Inflammatory macrophage treated with lipopolysaccharide for 1 hour (primary cell): Measurements from ENCODE around the gene RASA3.
"Not testable (repeated sequence)": the region's sequence is repeated elsewhere in the genome, so short reads cannot be mapped to it uniquely, and the experiment has no call there.

Experiments
- DNase-seq, 2 donors: peaks; one replicate each; pipeline ENCODE4 v3.0.0-alpha.2; 2020 to 2022

RASA3 gene

GRCh38 chr13:114078461-114079451, 53.7 kb downstream of the RASA3 start:
- DNase-seq, result no peak

GRCh38 chr13:114077933-114078325, 54.5 kb downstream of the RASA3 start:
- no peak for DNase-seq

- no peak for DNase-seq
Observed at GRCh38 chr13:114077099-114077932, 55.1 kb downstream of the RASA3 start.

GRCh38 chr13:114076329-114077090, 55.9 kb downstream of the RASA3 start:
- no peak for DNase-seq

- not testable (repeated sequence) for DNase-seq
Observed at GRCh38 chr13:114075811-114076210, 56.6 kb downstream of the RASA3 start.

GRCh38 chr13:114074671-114075315, 57.6 kb downstream of the RASA3 start:
- no peak for DNase-seq

- DNase-seq, result no peak
Observed at GRCh38 chr13:114073881-114074612, 58.4 kb downstream of the RASA3 start.

- no peak for DNase-seq
Observed at GRCh38 chr13:114072421-114072820, 60.0 kb downstream of the RASA3 start.

- DNase-seq, result no peak
Observed at GRCh38 chr13:114071991-114072390, 60.4 kb downstream of the RASA3 start.

- DNase-seq, result no peak
Observed at GRCh38 chr13:114071410-114071809, 61.0 kb downstream of the RASA3 start.

- DNase-seq, result no peak
Observed at GRCh38 chr13:114070098-114070799, 62.2 kb downstream of the RASA3 start.

GRCh38 chr13:114069376-114070097, 62.9 kb downstream of the RASA3 start:
- no peak for DNase-seq

GRCh38 chr13:114068656-114069318, 63.6 kb downstream of the RASA3 start:
- DNase-seq, result peak; percentile 38 to 39

GRCh38 chr13:114067886-114068651, 64.4 kb downstream of the RASA3 start:
- peak; percentile 30 to 59 for DNase-seq

GRCh38 chr13:114067381-114067885, 65.0 kb downstream of the RASA3 start:
- DNase-seq, result peak; percentile 85 to 89

GRCh38 chr13:114066956-114067355, 65.5 kb downstream of the RASA3 start:
- no peak for DNase-seq

GRCh38 chr13:114065926-114066774, 66.3 kb downstream of the RASA3 start:
- DNase-seq, result no peak
